Measurements from ENCODE around the gene KIF23. TPM values are rescaled to one million over a fixed set of nuclear protein-coding genes. Genes with fewer than 3 reads are reported as not detected.

The KIF23 gene
- total RNA-seq, 1 donor from 2014 or later: 193 TPM

GRCh38 chr15:69373406-69373805 lies 40.7 kb upstream of the KIF23 start:
- H3K4me2 ChIP-seq: no peak overlapping the region
- H3K4me3 ChIP-seq: no peak overlapping the region
- peaks cover 24% of the 10 kb centered on the region for H3K4me1 Mint-ChIP-seq
- no peaks in the 10 kb centered on the region for H3K27me3 ChIP-seq
- H3K9me3 Mint-ChIP-seq: no peaks in the 10 kb centered on the region
- H3K27me3 Mint-ChIP-seq (ENCODE audit: insufficient read depth, low read depth): no peaks in the 10 kb centered on the region
- H3K27ac Mint-ChIP-seq: no peak overlapping the region
- no peak overlapping the region for H2AFZ ChIP-seq (replicated peaks)
- no peaks in the 10 kb centered on the region for H3K79me2 ChIP-seq (ENCODE audit: low read depth)
- no peaks in the 10 kb centered on the region for H3K36me3 Mint-ChIP-seq
- H3K27ac ChIP-seq: no peak overlapping the region
- H4K20me1 ChIP-seq (ENCODE audit: low read depth): no peaks in the 10 kb centered on the region
- DNase-seq (ENCODE audit: low spot score): no peak
- no peak for TF ChIP-seq EZH2phosphoT487 (IDR thresholded peaks at IDR 0.05)
- TF ChIP-seq EZH2 (IDR thresholded peaks at IDR 0.05): no peak
- TF ChIP-seq CTCF (IDR thresholded peaks at IDR 0.05): no peak
- H3K4me3 Mint-ChIP-seq: no peak overlapping the region
- H3F3A ChIP-seq (ENCODE audit: low read depth): no peaks in the 10 kb centered on the region
- H3K9me3 ChIP-seq (ENCODE audit: low read depth): no peaks in the 10 kb centered on the region
- H3K9ac ChIP-seq: no peak overlapping the region
- H3K4me1 ChIP-seq: no peaks in the 10 kb centered on the region
- H3K36me3 ChIP-seq: no peaks in the 10 kb centered on the region

DNA sequence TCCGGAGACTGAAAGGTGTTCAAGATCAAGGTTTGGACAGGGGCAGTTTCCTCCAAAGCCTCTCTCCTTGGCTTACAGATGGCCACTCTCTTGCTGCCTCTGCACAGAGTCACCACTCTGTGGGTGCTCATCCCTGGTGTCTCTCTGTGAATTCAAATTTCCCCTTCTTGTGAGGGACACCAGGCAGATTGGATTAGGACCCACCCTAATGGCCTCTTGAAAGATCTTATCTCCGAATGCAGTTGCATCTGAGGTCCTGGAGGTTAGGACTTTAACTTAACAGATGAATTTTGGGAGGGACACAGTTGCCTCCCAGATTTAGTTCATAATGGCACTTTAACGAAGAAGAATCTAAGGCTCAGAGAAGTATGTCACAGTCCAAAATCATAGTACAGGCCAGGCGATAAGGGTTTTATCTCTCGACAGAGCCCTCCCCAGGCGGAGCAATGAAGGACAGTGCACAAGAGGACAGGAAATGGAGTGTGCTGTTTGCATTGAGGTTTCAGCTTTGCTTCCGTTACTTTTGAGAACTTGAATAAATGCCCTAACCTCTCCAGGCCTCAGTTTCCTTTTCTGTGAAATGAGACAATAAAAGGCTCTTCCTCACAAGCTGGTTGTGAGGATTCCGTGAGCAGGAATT lies 38.9 kb upstream of the KIF23 start:
- Histone ChIP-seq H4K20me1 (ENCODE audit: low read depth) (no peaks in the 10 kb centered on the region), H3F3A (ENCODE audit: low read depth) (no peaks in the 10 kb centered on the region), H3K27ac (no peak overlapping the region), H3K9me3 (ENCODE audit: low read depth) (no peaks in the 10 kb centered on the region), H3K4me1 (no peaks in the 10 kb centered on the region), H3K36me3 (no peaks in the 10 kb centered on the region), H3K9ac (no peak overlapping the region), H3K4me3 (no peak overlapping the region), H3K27me3 (no peaks in the 10 kb centered on the region), H2AFZ (replicated peaks) (no peak overlapping the region), H3K4me2 (no peak overlapping the region), H3K79me2 (ENCODE audit: low read depth) (no peaks in the 10 kb centered on the region)
- no peaks in the 10 kb centered on the region for H3K36me3 Mint-ChIP-seq
- H3K9me3 Mint-ChIP-seq: no peaks in the 10 kb centered on the region
- no peak overlapping the region for H3K27ac Mint-ChIP-seq
- peaks cover 2% of the 10 kb centered on the region for H3K27me3 Mint-ChIP-seq (ENCODE audit: insufficient read depth, low read depth)
- DNase-seq (ENCODE audit: low spot score): no peak
- TF ChIP-seq EZH2phosphoT487 (IDR thresholded peaks at IDR 0.05) (no peak), CTCF (IDR thresholded peaks at IDR 0.05) (no peak), EZH2 (IDR thresholded peaks at IDR 0.05) (no peak)
- H3K4me1 Mint-ChIP-seq: peaks cover 30% of the 10 kb centered on the region
- H3K4me3 Mint-ChIP-seq: no peak overlapping the region

DNA sequence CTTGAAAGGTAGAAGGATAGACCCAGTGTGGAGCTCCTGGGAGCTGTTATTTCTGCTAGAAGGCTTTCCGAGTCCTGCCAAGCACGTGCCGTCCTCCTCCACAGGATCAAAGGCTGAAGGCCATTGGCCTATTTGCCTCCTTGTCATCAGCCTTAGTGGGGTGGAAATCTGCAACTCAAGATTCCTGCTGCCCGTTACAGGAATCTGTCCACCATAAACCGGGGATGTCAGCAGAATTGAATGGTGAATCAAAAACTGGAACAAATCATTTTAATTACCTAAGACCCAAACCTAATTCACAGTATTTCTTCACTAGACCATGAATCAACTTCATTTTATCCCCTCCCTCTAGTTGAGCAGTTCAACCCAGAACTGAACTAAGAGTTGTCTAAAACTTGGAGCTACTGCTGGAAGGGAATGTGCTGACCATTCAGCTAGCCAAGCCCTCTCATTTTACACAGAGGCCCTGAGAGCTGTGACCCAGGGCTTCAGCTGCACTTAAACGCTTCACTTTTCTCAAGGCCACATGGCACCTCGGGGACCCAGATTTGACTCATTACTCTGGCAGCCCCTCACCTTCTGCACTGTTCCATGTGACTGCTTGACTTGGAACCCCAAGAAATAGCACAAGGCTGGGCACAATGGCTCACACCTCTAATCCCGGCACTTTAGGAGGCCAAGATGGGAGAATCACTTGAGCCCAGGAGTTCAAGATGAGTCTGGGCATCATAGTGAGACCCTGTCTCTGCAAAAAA lies 36.8 kb upstream of the KIF23 start:
- Mint-ChIP-seq H3K9me3 (no peaks in the 10 kb centered on the region), H3K4me1 (peaks cover 34% of the 10 kb centered on the region), H3K4me3 (no peak overlapping the region), H3K36me3 (no peaks in the 10 kb centered on the region), H3K27ac (peak overlapping the region; percentile 88), H3K27me3 (ENCODE audit: insufficient read depth, low read depth) (peaks cover 2% of the 10 kb centered on the region)
- TF ChIP-seq EZH2phosphoT487 (IDR thresholded peaks at IDR 0.05): no peak
- TF ChIP-seq EZH2 (IDR thresholded peaks at IDR 0.05): no peak
- no peak for TF ChIP-seq CTCF (IDR thresholded peaks at IDR 0.05)
- Histone ChIP-seq H2AFZ (replicated peaks) (no peak overlapping the region), H3K27ac (no peak overlapping the region), H3K9me3 (ENCODE audit: low read depth) (no peaks in the 10 kb centered on the region), H3K9ac (no peak overlapping the region), H3K79me2 (ENCODE audit: low read depth) (no peaks in the 10 kb centered on the region), H3K4me3 (no peak overlapping the region), H3K4me1 (no peaks in the 10 kb centered on the region), H4K20me1 (ENCODE audit: low read depth) (no peaks in the 10 kb centered on the region), H3K4me2 (no peak overlapping the region), H3K27me3 (no peaks in the 10 kb centered on the region), H3F3A (ENCODE audit: low read depth) (no peaks in the 10 kb centered on the region), H3K36me3 (no peaks in the 10 kb centered on the region)
- no peak for DNase-seq (ENCODE audit: low spot score)
